NOMO-1 treated with DMSO at 0.1 percent for 48 hours (cell line): Measurements from ENCODE around the gene GREB1L.

Source experiments
- DNase-seq: peaks from one replicate; lab custom pipeline; 2025; ENCODE audit not compliant: unreplicated experiment; lab: John Stamatoyannopoulos, UW

The GREB1L gene

GRCh38 chr18:21479721-21480120, 237.7 kb downstream of the GREB1L start:
- no peak for DNase-seq

DNA sequence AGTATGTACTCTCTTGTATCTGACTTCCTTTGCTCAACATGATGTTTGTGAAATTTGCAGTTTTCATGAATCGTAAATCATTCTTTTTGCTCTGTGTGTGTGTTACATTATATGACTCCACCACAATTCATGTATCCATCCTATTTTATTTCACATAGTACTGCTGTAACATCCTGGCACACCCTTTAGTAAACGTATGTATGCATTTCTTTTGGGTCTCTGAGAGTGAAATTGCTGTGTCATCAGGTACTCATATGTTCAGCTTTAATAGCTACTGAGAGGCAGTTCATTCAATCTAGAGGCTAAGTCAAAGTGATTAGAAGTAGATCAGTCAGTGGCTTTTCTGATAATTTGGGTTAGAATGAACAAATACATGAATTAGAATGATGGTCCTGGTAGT, 239.7 kb downstream of the GREB1L start:
- no peak for DNase-seq

GRCh38 chr18:21483051-21483450, 241.0 kb downstream of the GREB1L start:
- DNase-seq = no peak

DNA sequence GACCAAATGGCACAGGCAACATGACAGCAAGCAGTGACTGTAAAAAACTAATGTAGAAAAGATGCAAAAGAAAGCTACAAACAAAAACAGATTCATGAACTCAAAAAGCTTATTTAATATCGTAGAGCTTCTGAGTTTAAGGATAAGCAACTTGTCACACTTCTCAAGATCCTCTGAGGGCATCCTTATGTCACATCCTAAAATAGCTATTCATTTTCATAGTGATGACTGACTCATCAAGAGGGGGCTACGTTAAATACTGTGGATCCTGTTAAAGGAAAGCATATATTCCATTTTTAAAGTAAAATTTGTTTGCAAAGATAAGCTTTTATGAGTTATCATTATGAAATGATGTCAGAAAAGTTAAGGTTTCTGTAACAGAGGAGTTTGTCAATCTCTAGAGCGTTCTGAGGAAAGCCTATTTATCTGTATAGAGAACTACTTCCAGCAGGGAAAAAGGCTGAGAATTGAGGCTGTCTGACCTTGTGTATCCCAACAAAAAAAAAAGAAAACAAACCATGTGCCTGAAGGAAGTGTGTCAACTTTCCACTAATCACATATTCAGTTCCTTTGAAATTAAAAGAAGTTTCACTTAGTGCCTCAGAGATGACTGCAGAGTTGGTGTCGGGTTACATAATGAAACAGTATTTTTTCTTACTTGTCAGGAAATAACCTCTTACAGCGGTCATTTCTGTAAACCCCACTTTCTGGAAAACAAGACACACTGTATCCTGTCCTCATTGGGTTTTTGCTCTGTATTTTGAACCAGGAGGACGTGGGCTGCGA, 243.0 kb downstream of the GREB1L start:
- DNase-seq = no peak

DNA sequence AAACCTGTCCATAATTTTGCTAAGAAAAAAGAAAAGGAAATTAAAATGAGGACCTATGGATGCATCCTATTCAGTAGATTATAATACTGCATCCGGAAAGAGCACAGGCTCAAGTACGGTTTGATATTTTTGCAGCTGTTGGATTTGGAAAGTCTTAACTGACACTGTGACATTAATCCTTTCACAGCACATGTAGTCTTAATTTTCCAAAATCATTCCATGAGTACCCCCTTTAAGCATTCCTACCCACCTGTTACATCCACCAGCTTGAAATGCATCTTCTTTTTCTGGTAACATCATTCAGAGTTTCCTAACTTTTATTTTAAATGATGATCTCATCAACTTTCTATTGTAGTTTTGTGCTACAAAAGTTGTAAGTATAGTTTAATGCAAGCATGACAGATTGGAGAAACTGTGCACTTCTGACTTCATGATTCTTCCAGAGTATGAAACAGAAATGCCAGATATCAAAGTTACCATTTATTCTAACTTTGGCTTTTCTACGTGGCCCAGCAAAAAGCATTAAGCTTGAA, 244.9 kb downstream of the GREB1L start:
- no peak for DNase-seq

GRCh38 chr18:21489119-21489750, 247.2 kb downstream of the GREB1L start:
- peak; percentile 26 for DNase-seq

GRCh38 chr18:21489919-21490495, 248.0 kb downstream of the GREB1L start:
- DNase-seq = no peak

GRCh38 chr18:21490748-21491147, 248.7 kb downstream of the GREB1L start:
- no peak for DNase-seq

- no peak for DNase-seq
Observed at GRCh38 chr18:21496277-21496835, 254.3 kb downstream of the GREB1L start.

- DNase-seq = no peak
Observed at GRCh38 chr18:21499997-21500396, 258.0 kb downstream of the GREB1L start.

- no peak for DNase-seq
Observed at GRCh38 chr18:21502661-21503060, 260.6 kb downstream of the GREB1L start.

DNA sequence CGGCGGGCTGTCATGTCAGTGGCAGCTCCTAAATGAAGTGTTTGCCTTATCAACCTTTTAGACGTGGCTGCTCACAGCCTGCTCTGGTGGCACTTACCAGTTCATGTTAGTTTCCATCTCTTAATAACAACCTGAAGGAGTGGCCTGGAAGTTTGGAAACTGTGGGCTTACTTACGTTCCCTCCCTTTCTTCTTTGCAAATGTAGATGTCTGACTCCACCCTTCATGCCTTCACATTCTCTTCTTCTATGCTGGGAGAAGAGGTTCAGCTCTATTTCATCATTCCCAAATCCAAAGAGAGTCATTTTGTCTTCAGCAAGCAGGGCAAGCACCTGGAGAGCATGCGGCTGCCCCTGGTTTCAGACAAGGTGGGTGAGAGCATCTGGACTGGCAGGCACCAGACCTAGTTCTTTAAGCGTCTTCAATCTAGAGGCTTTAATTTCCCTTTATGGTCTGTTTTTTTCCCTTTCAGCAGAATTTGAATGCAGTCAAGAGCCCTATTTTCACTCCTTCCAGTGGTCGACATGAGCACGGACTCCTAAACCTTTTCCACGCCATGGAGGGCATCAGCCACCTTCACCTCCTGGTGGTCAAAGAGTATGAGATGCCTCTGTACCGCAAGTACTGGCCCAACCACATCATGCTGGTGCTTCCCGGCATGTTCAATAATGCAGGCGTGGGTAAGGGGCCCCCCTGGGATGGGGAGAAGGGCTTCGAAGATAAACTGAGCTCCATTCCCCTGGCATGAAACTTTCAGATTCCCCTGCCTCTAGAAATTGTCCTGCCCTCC, 266.1 kb downstream of the GREB1L start:
- no peak for DNase-seq

GRCh38 chr18:21509062-21509461, 267.0 kb downstream of the GREB1L start:
- DNase-seq = no peak

- DNase-seq = no peak
Observed at GRCh38 chr18:21513292-21513691, 271.3 kb downstream of the GREB1L start.

- DNase-seq = no peak
Observed at GRCh38 chr18:21513741-21514140, 271.7 kb downstream of the GREB1L start.

DNA sequence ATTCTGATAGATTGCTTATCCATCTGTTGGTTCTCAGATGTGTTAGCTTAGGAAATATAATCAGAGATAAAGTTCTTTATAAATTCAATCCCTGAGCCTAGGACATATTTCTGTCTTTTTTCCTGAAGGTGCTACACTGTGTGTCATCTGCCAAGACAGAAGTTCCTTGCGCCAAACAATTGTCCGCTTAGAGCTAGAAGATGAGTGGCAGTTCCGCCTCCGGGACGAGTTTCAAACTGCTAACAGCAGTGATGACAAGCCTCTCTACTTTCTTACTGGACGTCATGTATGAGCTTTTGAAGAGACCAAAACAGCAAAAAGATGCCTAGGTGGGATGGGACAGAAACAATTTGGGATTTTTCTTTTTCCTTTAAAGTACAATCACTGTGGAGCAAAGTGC, 280.5 kb downstream of the GREB1L start:
- DNase-seq = no peak

DNA sequence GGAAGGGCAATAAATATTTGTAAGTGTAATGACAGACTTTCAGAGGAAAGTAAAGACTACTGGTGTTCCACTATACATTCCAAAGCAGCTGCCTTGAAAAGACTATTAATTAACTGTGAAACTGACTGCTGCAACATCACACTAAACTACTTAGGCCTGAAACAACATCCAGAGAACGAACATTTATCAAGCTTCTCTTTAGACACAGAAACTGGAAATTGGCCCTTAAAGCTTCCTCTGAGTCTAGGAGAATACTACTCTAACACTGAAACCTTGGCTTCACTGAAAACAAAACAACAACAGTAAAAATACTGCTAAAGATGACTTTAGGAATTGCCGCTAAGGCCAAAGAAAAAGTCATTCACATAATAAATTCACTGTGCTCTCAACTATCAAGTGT, 283.9 kb downstream of the GREB1L start:
- DNase-seq = no peak

DNA sequence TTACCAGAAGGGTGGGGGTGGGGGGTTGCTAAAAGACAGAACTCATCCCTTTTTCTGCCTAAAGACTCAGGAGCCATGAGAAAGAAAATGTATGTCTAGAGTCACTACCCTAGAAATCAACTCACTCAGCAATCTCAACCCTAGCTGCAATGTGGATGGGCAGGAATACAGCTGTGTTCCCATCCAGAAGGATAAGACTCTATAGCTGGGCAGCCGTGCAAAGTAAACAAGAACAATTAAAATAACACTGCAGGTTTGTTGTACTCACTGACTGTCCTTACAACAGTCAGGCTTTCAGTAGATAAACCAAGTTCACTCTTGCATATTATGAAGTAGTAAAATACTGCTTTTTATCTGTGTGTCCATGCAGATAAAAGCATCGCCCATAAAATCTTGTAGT, 284.4 kb downstream of the GREB1L start:
- no peak for DNase-seq

DNA sequence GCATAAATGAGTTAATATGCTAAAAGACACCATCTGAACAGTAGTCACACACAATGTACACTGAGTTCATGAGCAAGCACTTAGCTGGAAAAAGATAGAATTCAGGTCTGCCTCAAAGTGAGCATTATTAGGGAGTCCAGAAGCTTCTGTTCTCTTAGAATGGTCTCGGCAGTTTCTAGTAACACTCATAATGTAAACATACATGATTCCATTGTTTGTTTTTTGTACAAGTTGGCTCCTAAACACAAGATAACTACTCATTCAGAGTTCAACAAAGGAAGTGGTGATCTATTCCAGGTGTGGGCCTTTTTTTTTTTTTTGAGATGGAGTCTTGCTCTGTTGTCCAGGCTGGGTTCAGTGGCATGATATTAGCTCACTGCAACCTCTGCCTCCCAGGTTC, 292.3 kb downstream of the GREB1L start:
- DNase-seq = no peak

GRCh38 chr18:21538230-21538629, 296.2 kb downstream of the GREB1L start:
- DNase-seq = no peak

DNA sequence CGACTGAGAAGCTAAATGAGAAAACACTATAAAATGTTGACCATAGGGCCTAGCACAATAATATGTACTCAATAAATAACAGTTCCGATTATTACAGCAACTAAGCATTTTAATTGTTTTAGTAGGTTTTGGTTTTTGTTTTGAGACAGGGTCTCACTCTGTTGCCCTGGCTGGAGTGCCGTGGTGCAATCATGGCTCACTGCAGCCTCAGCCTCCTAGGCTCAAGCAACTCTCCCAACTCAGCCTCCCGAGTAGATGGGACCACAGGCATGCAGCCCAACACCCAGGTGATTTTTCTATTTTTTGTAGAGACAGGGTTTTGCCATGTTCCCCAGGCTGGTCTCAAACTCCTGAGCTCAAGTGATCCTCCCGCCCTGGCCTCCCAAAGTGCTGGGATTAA, 304.4 kb downstream of the GREB1L start:
- no peak for DNase-seq
